BLaER1 (cell line): Measurements from ENCODE around the gene TUBA4A.
A peak's percentile ranks its signal among the peaks of the same experiment; 100 is the strongest.

Experiments used
- H3K27ac ChIP-seq: shearing (Covaris generic); formaldehyde crosslinking; 2 replicates; pipeline ENCODE4 v1.8.1; 2022
- H3K27me3 ChIP-seq: shearing (Covaris generic); formaldehyde crosslinking; 2 replicates; pipeline ENCODE4 v1.8.1; 2022
- H3K36me3 ChIP-seq: shearing (Covaris generic); formaldehyde crosslinking; 2 replicates; pipeline ENCODE4 v1.8.1; 2022
- H3K4me1 ChIP-seq: shearing (Covaris generic); formaldehyde crosslinking; 2 replicates; pipeline ENCODE4 v1.8.1; 2022
- H3K4me2 ChIP-seq: shearing (Covaris generic); formaldehyde crosslinking; 2 replicates; pipeline ENCODE4 v1.8.1; 2022
- H3K4me3 ChIP-seq: shearing (Covaris generic); formaldehyde crosslinking; 2 replicates; pipeline ENCODE4 v1.8.1; 2022
- H3K9ac ChIP-seq: shearing (Covaris generic); formaldehyde crosslinking; 2 replicates; pipeline ENCODE4 v1.8.1; 2022
- H3K9me3 ChIP-seq: shearing (Covaris generic); formaldehyde crosslinking; 2 replicates; pipeline ENCODE4 v1.8.1; 2022
- H4K20me1 ChIP-seq: shearing (Covaris generic); formaldehyde crosslinking; 2 replicates; pipeline ENCODE4 v1.8.1; 2022
- Cebpa-rat ChIP-seq: shearing (Covaris generic); IDR thresholded peaks from 2 replicates; pipeline ENCODE4 v1.8.1; 2022

The TUBA4A gene

DNA sequence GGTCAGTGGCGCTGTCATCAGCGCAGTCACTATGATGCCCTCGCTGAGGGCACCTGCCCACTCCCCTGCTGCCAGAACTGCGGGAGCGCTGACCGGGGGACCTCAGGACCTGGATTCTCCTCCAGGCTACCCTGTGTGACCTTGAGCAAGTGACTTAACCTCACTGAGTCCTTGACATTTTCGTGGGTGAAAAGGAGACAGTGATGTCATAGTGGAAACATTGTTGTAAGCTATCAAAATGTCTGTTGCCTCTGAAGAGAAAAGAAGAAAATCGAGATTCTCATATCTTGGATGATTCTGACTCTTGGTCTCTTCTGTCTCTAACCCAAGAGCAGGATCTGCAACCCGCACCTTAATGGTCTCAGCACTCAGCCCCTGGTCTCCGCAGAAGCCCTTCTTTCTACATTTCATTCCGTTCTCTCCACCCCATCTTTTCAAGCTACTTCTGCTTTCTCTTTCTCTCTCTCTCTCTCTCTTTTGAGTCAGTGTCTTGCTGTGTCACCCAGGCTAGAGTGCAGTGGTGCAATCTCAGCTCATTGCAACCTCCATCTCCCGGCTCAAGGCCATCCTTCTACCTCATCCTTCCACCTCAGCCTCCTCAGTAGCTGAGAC is 978 bp upstream of the TUBA4A start:
- TF ChIP-seq Cebpa-rat: 0 out of 2 replicates have a peak, but pooled peaks have one; percentile 25
- Histone ChIP-seq H3K9ac (peak overlapping the region; percentile 42; the same call in 1 of the 2 replicates), H3K9me3 (no peaks in the 10 kb centered on the region), H3K4me1 (peaks cover 57% of the 10 kb centered on the region), H3K36me3 (peaks cover 10% of the 10 kb centered on the region; the same call in 1 of the 2 replicates), H3K4me3 (peak overlapping the region; percentile 71), H3K4me2 (peak overlapping the region; percentile 98), H3K27me3 (peaks cover 16% of the 10 kb centered on the region; the same call in 1 of the 2 replicates), H3K27ac (peak overlapping the region; percentile 67), H4K20me1 (no peaks in the 10 kb centered on the region)

DNA sequence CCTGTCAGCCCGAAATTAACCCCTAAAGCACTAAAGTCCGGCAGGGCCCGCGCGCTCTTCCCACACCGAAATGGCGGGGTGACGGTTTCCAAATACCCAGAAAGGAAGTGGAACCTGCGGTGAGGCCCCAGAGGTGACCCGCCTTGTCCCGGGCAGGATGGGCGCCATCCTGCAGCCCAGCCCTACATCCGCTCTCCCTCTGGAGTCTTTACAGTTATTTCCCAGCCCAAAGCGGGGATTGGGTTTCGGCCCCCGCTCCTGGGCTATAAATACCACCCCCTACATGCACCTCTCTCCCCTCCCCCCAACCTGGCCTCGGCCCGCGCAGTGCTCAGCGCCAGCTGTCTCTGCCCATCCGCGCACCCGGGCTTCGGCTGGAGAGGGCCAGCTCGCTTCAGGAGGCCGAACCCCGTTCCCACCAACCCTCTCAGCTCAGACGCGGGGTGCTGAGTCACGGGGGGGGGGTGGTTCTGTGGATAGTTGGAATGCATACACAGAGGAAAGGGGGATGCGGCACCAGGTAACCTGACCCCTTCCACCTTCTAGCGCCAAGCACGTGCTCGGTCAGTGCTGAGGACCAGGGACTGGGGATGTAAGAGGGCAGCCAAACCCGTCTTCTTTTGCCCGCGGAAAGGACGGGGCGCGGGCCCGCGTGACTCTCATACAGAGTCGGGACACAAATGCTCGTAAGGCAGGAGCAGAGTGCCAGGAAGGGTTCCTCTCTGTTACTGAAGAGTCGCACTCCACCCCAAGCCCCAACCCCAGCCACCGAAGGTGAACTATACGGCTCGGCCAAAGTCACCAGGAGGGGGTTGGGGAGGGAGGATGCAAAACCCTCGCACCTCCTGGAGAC is 592 bp downstream of the TUBA4A start, which contains the start of gene TUBA4B:
Gene TUBA4B, plus strand, starts transcription at position 344 of the 853 bp plus-strand sequence. Its CDS starts 165 bp downstream, at position 509.
- H3K4me1 ChIP-seq: peaks cover 72% of the 10 kb centered on the region
- TF ChIP-seq Cebpa-rat: no peak

DNA sequence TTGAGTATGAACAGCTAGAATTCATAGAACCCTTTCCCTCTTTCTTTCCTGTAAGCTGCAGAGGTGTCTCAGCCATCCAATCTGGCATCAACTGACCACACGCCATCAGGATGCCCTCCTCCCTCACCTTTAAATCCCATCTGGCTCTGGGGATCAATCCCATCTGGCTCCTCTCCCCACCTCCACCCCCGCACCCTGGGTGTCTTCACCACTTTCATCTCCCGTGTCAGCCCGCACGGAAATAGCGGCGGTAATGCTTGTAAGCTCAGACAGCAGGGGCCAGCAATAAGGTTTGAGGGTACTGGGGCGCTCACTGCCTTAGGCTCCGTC is 1.2 kb downstream of the TUBA4A start:
- Histone ChIP-seq H3K9me3 (no peaks in the 10 kb centered on the region), H3K36me3 (peaks cover 14% of the 10 kb centered on the region; the same call in 1 of the 2 replicates), H3K4me1 (peaks cover 78% of the 10 kb centered on the region), H3K27me3 (peaks cover 16% of the 10 kb centered on the region; the same call in 1 of the 2 replicates), H4K20me1 (0 out of 2 replicates have a peak, but pooled peaks cover 5% of the 10 kb centered on the region), H3K4me2 (peak overlapping the region; percentile 98), H3K27ac (peak overlapping the region; percentile 67; the same call in 1 of the 2 replicates), H3K9ac (peak overlapping the region; percentile 71), H3K4me3 (peak overlapping the region; percentile 71)
- no peak for TF ChIP-seq Cebpa-rat

More for the DNA sequence above, 592 bp downstream of the TUBA4A start, which contains the start of gene TUBA4B:
- Histone ChIP-seq H3K9me3 (no peaks in the 10 kb centered on the region), H3K27me3 (peaks cover 16% of the 10 kb centered on the region; the same call in 1 of the 2 replicates), H4K20me1 (0 out of 2 replicates have a peak, but pooled peaks cover 5% of the 10 kb centered on the region), H3K4me2 (peak within 1 kb of the TSS; percentile 98), H3K4me3 (peak within 1 kb of the TSS; percentile 71), H3K27ac (peak within 1 kb of the TSS; percentile 67), H3K36me3 (peaks cover 13% of the 10 kb centered on the region; the same call in 1 of the 2 replicates), H3K9ac (peak within 1 kb of the TSS; percentile 71)

DNA sequence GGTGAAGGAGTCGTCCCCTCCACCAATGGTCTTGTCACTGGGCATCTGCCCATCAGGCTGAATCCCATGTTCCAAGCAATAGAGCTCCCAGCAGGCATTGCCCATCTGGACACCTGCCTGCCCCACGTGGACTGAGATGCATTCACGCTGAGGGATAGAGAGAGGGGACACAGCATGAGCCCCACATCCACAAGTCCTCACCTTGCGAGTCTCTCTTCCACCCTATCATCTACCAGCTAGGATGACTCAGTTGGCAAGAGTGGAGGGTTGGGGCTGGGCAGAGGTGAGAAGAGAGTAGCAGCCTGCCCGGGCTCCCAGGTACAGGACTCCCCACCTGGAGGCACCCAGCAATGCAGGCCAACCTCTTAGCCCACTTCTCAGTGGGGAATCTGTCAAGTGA is 1.6 kb downstream of the TUBA4A start:
- Histone ChIP-seq H3K9ac (peak overlapping the region; percentile 71; the same call in 1 of the 2 replicates), H3K4me1 (peaks cover 83% of the 10 kb centered on the region), H3K4me2 (peak overlapping the region; percentile 98), H3K36me3 (peaks cover 17% of the 10 kb centered on the region; the same call in 1 of the 2 replicates), H3K27ac (no peak overlapping the region), H4K20me1 (0 out of 2 replicates have a peak, but pooled peaks cover 5% of the 10 kb centered on the region), H3K4me3 (peak overlapping the region; percentile 71), H3K9me3 (no peaks in the 10 kb centered on the region), H3K27me3 (peaks cover 16% of the 10 kb centered on the region; the same call in 1 of the 2 replicates)
- no peak for TF ChIP-seq Cebpa-rat

DNA sequence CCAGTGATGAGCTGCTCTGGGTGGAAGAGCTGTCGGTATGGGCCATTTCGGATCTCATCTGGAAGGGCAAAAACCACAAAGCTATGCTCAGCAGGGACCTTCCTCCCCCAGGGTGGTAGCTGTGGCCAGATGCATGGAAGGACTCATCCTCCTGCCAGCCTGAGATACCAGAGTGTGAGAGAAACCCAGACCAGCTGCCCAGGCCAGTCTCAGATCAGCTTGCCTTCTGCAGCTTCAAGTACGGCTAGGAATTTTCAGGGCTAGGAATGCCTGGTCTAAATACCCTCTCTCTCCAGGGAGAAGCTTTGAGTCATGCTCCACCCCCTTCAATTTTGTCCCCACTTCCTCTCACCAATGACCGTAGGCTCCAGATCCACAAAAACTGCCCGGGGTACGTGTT is 2.1 kb downstream of the TUBA4A start:
- H3K27me3 ChIP-seq: peaks cover 16% of the 10 kb centered on the region; the same call in 1 of the 2 replicates
- H3K4me1 ChIP-seq: peaks cover 87% of the 10 kb centered on the region
- no peaks in the 10 kb centered on the region for H3K9me3 ChIP-seq
- TF ChIP-seq Cebpa-rat: no peak
- no peak overlapping the region for H3K27ac ChIP-seq
- H3K9ac ChIP-seq: no peak overlapping the region
- no peak overlapping the region for H3K4me3 ChIP-seq
- H4K20me1 ChIP-seq: 0 out of 2 replicates have a peak, but pooled peaks cover 5% of the 10 kb centered on the region
- H3K4me2 ChIP-seq: peak overlapping the region; percentile 98
- H3K36me3 ChIP-seq: peaks cover 18% of the 10 kb centered on the region; the same call in 1 of the 2 replicates

DNA sequence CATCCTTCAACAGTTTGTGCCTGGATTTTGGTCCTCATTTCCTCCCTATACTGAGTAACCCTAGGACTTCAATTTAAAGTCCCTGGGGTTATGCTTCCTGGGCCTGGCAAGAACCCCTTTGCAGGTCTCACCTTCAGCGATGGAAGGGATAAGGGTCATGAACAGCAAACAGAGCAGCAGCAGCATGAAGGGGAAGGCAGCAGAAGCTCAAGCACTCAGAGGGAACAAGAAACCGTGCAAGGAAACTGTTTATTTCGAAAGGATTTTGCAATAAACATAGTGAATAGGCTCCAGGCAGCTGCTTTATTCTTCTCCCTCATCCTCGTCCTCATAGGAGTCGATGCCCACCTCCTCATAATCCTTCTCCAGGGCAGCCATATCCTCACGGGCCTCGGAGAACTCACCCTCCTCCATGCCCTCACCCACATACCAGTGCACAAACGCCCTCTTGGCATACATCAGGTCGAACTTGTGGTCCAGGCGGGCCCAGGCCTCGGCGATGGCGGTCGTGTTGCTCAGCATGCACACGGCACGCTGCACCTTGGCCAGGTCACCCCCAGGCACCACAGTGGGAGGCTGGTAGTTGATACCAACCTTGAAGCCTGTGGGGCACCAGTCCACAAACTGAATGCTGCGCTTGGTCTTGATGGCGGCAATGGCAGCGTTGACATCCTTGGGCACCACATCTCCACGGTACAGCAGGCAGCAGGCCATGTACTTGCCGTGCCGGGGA is 3.5 kb downstream of the TUBA4A start:
- peaks cover 16% of the 10 kb centered on the region; the same call in 1 of the 2 replicates for H3K27me3 ChIP-seq
- H3K4me3 ChIP-seq: peak overlapping the region; percentile 48
- H3K9ac ChIP-seq: peak overlapping the region; percentile 46
- H3K36me3 ChIP-seq: peaks cover 18% of the 10 kb centered on the region; the same call in 1 of the 2 replicates
- TF ChIP-seq Cebpa-rat: no peak
- H3K4me1 ChIP-seq: peaks cover 97% of the 10 kb centered on the region
- H4K20me1 ChIP-seq: 0 out of 2 replicates have a peak, but pooled peaks cover 5% of the 10 kb centered on the region
- no peaks in the 10 kb centered on the region for H3K9me3 ChIP-seq
- H3K27ac ChIP-seq: peak overlapping the region; percentile 69
- peak overlapping the region; percentile 98 for H3K4me2 ChIP-seq

DNA sequence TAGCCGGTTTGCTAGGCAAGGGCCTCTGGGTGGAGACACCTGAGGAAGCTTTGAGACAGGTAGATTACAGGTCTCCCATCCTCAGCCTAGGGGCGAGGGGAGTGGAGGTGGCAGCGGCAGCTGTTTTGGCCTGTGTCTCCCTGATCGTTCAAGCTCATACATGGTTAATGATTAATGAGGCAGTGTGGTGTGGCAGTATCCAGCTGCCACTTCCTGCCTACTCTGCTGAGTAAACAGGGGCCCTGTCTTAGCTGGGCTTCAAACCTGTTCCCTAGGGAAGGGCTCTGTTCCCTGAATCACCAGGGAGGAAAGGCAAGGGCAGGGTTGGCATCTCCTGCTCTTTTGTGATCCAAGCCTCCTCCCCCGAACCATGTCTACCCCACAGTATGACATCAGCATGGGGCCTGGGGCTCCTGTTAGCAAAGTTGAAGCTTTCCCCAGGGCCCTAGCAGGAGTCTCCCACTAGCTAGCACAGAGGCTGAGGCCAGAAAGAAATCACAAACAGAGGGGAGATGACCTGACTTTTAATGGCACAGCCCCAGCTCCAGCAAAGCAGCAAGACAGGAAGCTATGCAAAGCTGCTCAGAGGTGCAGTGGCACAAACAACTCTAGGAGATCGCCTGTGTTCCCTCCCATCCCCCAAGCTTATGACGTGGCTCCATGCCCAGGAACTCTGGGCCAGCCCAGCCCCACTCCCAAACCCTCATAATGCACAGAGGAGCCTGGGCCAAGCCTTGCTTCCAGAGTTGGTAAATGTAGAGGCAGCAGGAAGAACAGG is 4.3 kb downstream of the TUBA4A start:
- no peak for TF ChIP-seq Cebpa-rat
- Histone ChIP-seq H3K27ac (peak overlapping the region; percentile 69), H3K4me2 (peak overlapping the region; percentile 98), H3K4me1 (peaks cover 95% of the 10 kb centered on the region), H3K27me3 (peaks cover 16% of the 10 kb centered on the region; the same call in 1 of the 2 replicates), H4K20me1 (0 out of 2 replicates have a peak, but pooled peaks cover 5% of the 10 kb centered on the region), H3K4me3 (peak overlapping the region; percentile 48), H3K9ac (peak overlapping the region; percentile 46), H3K9me3 (no peaks in the 10 kb centered on the region), H3K36me3 (peaks cover 18% of the 10 kb centered on the region; the same call in 1 of the 2 replicates)

DNA sequence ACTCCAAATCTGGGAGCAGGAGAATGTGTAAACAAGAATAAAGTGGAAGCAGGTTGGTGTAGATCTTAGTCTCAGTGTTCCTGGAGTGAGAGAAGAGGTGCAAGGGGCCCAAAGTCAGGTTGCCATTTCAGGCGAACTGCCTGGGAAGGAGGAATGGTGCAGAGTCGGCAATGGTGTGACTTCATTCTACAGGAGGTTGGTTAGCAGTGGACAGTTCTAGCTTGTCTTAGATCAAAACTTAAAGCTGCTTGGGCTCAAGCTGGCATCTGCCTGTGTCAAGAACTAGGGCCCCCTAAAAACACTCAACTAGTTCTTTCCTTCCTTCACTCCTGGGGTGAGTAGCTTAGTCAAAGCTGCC is 4.9 kb downstream of the TUBA4A start:
- Histone ChIP-seq H3K27me3 (peaks cover 16% of the 10 kb centered on the region; the same call in 1 of the 2 replicates), H4K20me1 (0 out of 2 replicates have a peak, but pooled peaks cover 5% of the 10 kb centered on the region), H3K4me1 (peaks cover 93% of the 10 kb centered on the region), H3K36me3 (peaks cover 18% of the 10 kb centered on the region; the same call in 1 of the 2 replicates), H3K9ac (peak overlapping the region; percentile 46), H3K4me2 (peak overlapping the region; percentile 98), H3K27ac (peak overlapping the region; percentile 69), H3K9me3 (no peaks in the 10 kb centered on the region), H3K4me3 (peak overlapping the region; percentile 48; the same call in 1 of the 2 replicates)
- TF ChIP-seq Cebpa-rat: no peak
